Choroid plexus epithelial cell (primary cell): Measurements from ENCODE around the gene SLC25A21.
"Not testable (repeated sequence)": the region's sequence is repeated elsewhere in the genome, so short reads cannot be mapped to it uniquely, and the experiment has no call there.

Experiments
- DNase-seq: peaks from one replicate; pipeline ENCODE4 v3.0.0-alpha.2; 2010; ENCODE audit warnings: low read depth
- H3K4me3 ChIP-seq: 2 replicates; pipeline ENCODE4 v1.5.1; 2011; ENCODE audit warnings: low read depth, mild to moderate bottlenecking, control low read depth, low read length, moderate library complexity
- TF ChIP-seq, protein P1 (sequence below): conservative IDR thresholded peaks from 2 replicates; pipeline ENCODE4 v1.5.1; 2011; ENCODE audit warnings: low read depth, mild to moderate bottlenecking, control low read depth, inconsistent platforms, low read length, moderate library complexity

SLC25A21 gene

DNA sequence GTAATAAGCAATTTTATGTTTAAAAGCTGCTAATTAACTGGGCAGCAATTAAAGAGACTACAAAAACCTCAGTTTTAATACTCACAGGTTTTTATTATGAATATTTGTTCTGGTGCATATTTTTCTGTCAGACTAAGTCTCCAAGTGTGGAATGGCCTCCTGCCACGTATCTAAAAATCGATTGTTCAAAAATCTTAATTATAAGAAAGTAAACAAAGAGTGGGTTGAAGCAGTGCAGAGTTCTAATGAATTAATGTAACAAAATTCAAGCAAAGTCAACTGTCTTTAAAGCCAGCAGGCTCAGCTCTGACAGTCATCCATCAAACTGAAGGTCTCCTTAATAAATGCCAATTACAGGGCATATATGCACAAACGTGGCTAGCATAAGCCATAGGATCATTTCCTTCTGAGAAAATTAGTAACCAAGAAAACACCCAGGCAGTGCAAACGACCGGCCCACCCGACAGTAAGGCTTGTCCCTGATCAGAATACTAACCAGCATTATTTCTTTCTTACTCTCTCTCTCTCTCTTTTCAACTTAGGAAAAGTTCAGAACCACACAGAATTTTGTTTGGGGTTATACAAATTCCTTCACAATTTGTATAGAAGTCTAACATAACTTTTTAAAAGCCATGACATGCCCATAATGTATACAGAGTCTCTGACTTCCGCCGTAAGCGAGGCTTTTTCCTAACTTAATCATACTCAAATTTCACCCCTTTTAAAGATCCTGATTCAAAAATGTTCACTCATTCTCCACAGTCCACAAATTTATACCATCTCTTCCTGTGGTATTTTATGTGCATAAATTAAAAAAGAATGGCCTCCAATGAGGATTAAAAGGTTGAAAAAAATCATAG is 83.8 kb downstream of the SLC25A21 start:
- no peak overlapping the region for H3K4me3 ChIP-seq
- TF ChIP-seq, protein P1, sequence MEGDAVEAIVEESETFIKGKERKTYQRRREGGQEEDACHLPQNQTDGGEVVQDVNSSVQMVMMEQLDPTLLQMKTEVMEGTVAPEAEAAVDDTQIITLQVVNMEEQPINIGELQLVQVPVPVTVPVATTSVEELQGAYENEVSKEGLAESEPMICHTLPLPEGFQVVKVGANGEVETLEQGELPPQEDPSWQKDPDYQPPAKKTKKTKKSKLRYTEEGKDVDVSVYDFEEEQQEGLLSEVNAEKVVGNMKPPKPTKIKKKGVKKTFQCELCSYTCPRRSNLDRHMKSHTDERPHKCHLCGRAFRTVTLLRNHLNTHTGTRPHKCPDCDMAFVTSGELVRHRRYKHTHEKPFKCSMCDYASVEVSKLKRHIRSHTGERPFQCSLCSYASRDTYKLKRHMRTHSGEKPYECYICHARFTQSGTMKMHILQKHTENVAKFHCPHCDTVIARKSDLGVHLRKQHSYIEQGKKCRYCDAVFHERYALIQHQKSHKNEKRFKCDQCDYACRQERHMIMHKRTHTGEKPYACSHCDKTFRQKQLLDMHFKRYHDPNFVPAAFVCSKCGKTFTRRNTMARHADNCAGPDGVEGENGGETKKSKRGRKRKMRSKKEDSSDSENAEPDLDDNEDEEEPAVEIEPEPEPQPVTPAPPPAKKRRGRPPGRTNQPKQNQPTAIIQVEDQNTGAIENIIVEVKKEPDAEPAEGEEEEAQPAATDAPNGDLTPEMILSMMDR = no peak
- no peak for DNase-seq

DNA sequence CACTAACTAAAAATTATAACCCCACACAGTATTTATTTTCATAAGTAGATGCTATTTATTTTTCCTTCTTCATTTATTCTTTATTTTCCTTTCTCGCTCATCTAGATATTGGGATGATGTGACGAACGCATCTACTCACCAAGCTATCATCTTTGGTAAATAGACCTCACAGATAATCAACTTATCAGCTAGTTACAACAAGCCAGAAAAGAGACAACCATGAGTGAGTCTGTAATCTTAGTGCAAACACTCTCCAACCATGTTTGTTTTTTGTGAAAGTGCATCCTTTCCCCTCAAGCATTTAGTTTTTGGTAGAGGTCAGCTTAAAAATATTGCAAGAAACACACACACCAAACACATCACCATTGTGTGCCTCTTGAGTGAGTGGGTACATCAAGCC is 84.9 kb downstream of the SLC25A21 start:
- no peak overlapping the region for H3K4me3 ChIP-seq

DNA sequence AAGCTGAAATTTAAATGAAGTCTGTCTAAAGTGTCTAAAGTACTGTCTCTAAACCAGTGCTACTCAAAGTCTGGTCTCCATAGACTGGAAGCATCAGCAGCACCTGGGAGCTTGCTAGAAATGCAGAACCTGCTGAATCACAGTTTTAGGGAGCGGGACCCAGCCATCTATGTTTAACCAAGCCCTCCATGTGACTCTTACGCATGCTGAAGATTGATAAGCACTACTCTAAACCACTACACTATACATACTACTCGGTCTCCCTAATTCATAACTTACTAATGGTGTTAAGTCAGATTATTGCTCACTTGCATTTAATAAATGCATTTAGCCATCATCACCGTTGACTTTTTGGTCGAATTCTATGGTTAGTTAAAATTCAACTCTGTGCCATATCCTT is 88.8 kb downstream of the SLC25A21 start:
- TF ChIP-seq, protein P1 = no peak
- DNase-seq = no peak
- H3K4me3 ChIP-seq = no peak overlapping the region

More for the DNA sequence above, 84.9 kb downstream of the SLC25A21 start:
- DNase-seq = no peak
- TF ChIP-seq, protein P1 = no peak

- TF ChIP-seq, protein P1 = no peak
- H3K4me3 ChIP-seq = no peak overlapping the region
- no peak for DNase-seq
Observed at GRCh38 chr14:37082449-37082848, 90.0 kb downstream of the SLC25A21 start.

DNA sequence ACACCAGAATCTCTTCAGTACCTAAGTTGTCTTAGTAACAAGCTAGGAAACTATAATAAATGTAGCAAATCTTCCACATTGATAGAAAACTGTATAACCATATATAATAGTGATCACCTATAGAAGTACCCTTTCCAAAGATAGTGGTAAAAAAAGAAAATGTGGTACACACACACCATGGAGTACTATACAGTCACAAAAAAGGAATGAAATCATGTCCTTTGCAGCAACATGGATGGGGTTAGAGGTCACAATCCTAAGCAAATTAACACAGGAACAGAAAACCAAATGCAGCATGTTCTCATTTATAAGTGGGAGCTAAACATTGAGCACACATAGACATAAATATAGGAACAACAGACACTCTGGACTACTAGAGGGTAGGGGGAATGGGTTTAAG is 90.5 kb downstream of the SLC25A21 start:
- no peak overlapping the region for H3K4me3 ChIP-seq
- DNase-seq = no peak
- TF ChIP-seq, protein P1 = no peak

DNA sequence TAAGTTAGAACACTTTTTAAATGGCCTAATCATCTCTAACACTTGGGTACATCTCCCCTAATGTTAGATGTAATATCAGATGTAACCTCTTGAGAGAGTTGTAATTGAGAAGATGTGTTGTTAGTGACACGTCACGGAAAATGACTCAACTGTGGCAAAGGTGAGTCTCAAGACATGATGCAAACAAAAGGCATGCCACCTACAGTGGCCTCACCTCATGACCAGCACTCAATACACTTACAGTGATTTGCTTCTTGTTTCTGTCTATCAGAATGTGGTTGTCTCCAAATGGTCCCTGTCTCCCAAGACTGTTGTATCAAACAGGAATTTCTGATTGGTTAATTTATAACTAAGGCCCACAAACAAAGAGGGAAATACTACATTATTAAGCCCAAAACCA is 91.2 kb downstream of the SLC25A21 start:
- no peak overlapping the region for H3K4me3 ChIP-seq
- TF ChIP-seq, protein P1 = no peak
- peak; percentile 80 for DNase-seq

DNA sequence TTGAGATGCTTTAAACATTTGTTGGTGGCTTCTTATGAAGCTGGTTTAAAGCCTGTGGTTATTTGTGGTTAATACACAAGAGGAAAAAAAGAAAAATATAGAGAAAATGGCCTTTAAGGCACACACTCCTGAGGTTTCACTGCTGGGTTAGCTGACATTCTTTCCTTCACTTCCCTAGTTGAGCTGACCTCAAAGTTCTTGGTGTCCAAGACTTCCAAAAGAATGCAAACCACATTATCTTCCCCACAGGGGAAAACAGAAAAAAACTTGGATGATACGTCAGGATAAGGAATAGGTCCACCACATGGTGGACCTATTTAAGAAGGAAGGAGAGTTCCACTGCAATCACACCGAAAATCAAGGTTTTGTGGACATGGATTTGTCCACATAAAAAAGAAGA is 94.3 kb downstream of the SLC25A21 start:
- TF ChIP-seq, protein P1 = no peak
- H3K4me3 ChIP-seq = no peak overlapping the region
- DNase-seq = peak; percentile 14

DNA sequence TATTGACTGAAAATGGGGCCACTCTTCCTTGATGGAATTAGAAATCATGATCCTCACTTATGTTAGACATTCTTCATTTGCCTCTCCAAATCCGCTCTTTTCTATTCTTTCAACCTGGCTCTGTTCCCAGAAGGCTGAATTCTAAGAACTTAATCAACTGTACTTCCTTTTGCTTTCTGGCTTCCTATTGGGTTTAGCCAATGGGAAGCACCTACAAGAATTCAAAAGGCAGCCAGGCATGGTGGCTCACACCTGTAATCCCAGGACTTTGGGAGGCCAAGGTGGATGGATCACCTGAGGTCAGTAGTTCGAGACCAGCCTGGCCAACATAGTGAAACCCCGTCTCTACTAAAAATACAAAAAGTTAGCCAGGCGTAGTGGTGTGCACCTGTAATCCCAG is 98.1 kb downstream of the SLC25A21 start:
- H3K4me3 ChIP-seq = not testable (repeated sequence)
- peak; percentile 50 for DNase-seq
